GM18520 (cell line): ENCODE measurements around the gene JSRP1.

Experiments
- ATAC-seq: cut with Tn5 transposase; IDR thresholded peaks from one replicate; pipeline ENCODE4 v1.9.1; 2021; ENCODE audit not compliant: unreplicated experiment

JSRP1 gene

GRCh38 chr19:2255982-2256685 lies at the start of gene JSRP1:
Gene JSRP1 (minus strand): TSS chr19:2256417. CDS start chr19:2255314, 1,103 bp downstream.
- ATAC-seq, result no peak

DNA sequence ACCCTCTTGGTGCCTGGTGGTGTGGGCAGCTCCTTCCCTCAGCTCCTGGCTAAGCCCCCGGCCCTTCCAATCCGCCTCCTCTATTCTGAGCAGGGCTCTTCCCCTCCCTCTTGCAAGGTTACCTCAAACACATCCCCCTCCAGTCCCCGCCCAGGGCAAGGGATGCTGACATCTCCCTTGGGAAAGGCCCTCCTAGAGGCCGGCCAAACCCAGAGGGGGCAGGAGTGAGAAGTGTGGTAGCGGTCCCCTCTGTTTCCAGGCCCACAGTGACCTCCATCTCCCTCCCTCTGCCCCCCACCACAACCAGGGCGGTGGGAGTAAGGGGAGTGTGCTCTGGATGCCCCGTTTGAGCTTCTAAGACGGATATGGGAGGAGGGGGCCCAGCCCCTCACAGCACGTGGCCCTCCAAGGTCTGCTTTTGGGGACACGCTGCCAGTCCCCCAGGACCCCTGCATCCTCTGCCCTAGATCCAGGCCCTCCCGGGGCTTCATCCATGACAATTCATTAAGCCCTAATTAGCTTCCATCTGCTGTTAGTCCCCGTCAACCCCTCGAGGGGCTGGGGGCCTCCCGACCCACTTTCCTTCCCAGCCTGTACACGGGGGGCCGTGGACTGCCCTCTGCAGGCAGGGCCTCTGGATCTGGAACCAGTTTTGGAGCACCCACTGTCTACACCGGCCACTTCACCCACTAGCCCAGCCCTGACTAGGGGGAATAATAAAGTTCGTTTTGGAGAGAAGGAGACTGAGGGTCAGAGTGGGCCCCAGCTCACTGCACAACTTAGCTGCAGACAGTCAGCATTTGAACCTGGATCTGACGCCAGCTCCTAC lies 49.4 kb upstream of the JSRP1 start:
- ATAC-seq, result no peak

- no peak for ATAC-seq
These were observed 47.1 kb upstream of the JSRP1 start for GRCh38 chr19:2303211-2303798.

GRCh38 chr19:2302319-2303210 lies 46.3 kb upstream of the JSRP1 start:
- no peak for ATAC-seq

DNA sequence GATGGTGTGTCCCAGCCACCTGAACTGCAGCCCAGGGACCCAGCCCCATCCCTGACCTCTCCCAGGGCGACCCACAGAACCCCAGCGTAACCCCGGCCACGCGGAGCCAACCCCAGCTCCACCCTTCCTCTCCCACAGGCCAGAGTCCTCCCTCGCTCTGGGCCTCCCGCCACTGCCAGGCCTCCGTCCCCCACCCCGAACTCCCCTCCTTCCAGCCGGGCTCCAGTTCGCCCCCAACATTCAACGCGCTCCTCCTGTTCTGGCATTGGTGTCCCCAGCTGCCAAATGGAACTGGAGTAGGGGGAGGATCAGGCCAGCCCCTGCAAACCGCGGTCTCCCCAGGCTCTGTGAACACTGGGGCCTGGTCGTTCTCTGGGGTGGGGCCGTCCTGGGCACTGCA lies 44.3 kb upstream of the JSRP1 start:
- no peak for ATAC-seq

GRCh38 chr19:2296141-2296540 lies 39.9 kb upstream of the JSRP1 start:
- no peak for ATAC-seq

GRCh38 chr19:2294687-2295335 lies 38.6 kb upstream of the JSRP1 start:
- ATAC-seq, result no peak

DNA sequence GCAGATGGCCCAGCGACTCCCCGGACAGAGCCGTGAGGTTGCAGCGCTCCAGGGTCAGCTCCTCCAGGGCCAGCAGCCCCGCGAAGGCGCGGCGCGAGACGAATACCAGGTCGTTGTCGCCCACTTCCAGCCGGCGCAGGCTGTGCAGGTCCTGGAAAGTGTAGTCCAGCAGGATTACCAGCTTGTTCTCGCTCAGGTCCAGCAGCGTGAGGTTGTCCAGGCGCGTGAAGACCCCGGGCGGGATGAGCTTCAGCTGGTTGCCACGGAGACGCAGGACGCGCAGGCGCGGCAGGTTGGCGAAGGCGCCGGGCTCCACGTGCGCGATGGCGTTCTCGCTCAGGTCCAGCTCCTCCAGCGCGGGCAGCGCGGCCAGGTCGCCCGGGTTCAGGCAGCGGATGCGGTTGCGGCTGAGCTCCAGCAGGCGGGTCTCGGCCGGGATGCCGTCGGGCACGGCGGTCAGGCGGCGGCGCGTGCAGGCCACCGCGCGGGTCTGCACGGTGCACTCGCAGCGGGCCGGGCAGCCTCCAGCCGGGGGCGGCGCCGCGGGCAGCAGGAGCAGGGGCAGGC lies 35.1 kb upstream of the JSRP1 start:
- no peak for ATAC-seq

DNA sequence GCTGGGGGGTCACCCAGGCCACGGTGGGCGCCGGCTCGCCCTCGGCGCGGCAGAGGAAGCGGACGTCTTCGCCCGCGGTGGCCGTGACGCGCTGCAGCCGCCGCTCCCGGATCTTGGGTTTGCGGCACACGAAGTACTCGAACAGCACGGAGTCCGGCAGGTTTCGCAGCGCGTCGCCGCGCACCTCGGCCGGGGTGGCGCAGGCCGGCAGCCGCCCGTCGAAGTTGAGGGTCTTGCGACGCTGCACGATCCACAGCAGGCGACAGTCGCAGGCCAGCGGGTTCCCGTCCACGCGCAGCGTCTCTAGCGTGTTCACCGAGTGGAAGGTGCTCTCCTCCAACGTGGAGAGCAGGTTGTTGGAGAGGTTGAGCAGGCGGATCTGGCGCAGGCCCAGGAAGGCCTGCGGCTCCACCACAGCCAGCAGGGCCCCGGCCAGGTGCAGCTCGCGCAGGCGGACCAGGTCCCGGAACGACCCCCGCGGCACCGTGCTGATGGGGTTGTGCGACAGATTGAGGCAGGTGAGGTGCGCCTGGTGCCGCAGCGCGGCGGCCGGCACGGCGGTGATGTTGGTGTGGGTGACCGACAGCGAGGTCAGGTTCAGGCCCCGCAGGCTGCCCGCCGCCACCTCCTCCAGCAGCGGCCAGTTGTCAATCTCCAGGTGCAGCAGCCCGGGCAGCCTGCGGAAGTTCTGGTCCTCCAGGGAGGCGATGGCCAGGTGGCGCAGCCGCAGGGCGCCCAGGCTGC lies 34.4 kb upstream of the JSRP1 start:
- no peak for ATAC-seq

GRCh38 chr19:2289714-2290435 lies 33.7 kb upstream of the JSRP1 start:
- no peak for ATAC-seq

DNA sequence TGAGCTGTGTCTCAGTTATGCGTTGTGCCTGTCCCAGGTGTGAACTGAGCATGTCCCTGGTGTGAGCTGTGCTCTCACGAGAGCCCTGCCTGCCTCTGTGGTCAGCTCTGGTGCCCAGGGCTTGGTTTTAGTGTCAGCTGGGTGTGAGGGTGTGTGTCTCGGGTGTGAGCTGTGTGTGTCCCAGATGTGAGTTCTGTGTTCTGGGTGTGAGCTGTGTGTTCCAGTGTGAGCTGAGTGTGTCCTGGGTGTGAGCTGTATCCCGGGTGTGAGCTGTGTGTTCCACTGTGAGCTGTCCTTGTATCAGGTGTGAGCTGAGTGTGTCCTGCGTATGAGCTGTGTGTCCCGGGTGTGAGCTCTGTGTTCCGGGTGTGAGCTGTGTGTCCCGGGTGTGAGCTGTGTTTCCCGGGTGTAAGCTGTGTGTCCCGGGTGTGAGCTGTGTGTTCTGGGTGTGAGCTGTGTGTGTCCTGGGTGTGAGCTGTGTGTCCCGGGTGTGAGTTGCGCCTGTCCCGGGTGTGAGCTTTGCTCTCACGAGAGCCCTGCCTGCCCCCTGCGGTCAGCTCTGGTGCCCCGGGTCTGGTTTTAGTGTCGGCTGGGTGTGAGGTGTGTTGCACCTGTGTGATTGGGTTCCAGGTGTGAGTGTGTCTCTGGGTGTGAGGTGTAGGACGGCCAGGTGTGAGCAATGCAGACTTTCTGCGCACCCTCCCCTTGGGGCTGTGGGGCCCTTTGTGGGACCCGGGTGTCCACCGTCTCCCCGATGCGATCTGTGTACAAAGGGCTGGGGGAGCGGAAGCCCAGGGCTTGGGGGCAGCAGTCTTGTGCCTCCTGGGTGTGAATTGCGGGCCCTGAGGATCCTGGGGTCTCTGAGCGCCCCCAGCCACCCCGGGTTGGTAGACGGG lies 32.8 kb upstream of the JSRP1 start:
- no peak for ATAC-seq

DNA sequence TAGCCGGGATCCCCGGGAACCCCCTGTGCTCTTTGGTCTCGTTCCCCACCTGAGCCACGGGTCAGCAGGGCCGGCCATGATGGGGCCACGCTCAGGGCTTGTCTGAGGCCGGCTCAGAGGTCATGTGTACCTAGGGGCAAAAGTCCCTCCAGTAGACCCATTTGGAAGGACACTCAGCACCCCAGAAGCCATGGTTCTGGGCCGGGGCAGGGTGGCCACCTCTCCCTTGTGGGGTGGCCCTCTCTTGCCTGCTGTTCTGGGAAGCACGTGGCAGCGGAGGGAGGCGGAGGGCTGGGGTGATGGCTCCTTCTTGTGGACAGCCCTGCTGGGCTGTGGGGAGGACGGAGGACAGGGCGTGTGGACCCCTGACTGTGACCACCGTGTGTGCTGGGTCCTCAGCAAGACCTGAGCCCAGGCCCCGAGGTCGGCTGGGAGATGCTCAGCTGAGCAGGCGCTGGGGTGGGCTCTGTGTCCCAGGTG lies 32.2 kb upstream of the JSRP1 start:
- no peak for ATAC-seq

DNA sequence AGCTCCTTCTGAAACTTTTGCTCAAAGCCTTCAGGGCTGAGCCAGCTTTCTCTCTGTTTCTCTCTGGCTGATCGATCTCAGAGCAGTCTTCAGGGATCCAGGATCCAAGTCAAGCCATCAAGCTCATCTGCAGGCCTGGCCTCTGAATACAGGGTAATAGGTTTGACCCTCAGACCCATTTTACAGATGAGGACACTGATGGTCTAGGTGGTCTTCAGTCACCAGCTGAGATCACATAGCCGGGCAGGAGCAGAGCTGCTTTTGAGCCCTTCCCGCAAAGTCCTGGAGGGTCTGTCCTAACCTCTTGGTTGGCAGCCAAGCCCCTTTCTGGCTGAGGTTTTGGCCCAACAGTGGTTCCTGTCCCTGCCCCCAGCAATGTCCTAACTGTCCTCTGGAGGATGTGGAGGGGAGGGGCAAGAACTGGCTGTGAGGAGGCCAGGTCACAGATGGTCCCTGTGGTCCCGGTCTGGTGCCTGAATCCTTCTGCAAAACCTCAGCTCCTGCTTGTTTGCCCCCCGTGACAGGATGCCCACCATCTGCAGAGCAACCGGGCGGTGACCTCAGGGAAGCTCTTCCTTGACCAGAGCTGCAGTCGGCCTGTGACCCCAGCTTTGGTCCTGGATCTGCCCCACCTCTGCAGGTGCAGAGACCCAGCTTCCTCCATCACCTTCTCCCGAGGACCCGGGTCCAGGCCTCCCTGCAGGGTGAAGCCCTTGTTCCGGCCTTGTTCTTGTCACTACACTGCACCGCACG lies 31.5 kb upstream of the JSRP1 start:
- ATAC-seq, result no peak

DNA sequence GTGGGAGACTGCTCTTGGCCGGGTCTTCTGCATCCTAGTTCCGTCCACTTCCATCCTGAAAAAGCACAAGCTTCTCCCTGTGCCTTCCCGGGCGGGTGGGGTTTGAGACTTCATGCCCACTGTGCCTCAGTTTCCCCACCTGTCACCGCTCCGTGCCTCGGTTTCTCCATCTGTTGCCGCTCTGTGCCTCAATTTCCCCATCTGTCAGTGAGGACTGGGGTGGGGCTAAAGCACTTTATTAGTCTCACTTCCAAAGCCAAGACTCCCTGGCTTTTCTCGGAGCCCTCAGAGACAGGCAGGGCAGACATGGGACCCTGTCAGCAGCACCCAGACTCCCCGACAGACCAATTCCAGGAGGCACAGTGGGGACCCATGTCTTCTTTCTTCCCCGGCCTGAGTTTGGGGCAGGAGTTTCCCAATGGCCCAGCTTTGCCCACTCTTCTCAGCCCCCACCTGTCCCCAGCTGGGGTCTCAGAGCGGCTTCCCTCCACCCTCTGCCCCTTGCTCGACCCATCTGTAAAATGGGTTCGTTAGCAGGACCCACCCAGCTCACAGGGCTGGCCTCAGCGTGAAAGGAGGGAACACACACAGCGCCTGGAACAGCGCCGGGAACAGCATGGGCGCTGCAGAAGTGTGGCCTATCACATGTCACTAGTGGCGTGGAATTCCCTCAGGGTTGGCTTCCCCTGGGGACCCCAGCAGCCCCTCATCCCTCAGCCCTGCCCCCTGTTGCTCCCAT lies 30.4 kb upstream of the JSRP1 start:
- no peak for ATAC-seq

- no peak for ATAC-seq
These were observed 27.8 kb upstream of the JSRP1 start for GRCh38 chr19:2283835-2284507.

DNA sequence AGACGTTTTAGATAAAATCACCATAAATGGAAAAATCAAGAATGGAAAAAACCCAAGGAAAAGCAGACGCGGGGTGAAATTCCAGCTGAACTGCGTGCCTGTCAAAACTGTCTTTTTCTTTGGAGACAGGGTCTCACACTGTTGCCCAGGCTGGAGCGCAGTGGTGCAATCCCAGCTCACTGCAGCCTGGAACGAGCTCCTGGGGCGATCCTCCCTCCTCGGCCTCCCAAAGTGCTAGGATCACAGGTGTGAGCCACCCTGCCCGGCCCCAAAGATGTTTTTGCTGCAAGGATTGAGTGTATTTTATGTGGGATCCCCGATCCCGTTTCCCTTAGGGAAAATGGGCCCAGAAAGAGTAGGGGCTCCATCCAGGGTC lies 26.6 kb upstream of the JSRP1 start:
- ATAC-seq, result no peak
